Measurements from ENCODE around the gene ELF5. TPM values are rescaled to one million over a fixed set of nuclear protein-coding genes. Genes with fewer than 3 reads are reported as not detected.

ELF5 gene
- polyA plus RNA-seq, 3 donors from 2014 or later, result not detected

DNA sequence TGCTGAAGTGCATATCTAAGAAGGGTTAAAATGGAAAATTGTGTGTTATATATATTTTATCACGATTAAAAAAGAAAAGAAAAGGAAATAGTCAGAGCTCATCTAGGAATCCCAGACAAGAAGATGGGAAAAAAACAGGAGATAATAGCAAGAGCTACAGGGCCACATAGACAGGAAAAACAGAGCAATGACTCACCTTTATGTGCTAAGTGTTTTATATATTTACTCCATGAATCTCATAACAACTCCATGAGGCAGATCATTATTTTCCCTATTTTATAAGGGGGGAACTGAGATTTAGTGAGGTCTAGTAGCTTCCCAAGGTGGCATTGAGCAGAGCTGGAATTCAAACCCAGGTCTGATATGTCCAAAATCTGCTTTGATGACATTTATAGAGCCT is 18.1 kb upstream of the ELF5 start:
- Mint-ChIP-seq H3K36me3 (peaks cover 0 to 4% (median 0%) of the 10 kb centered on the region in 3 donors), H3K4me3 (no peak overlapping the region), H3K27me3 (ENCODE audit: low read depth in 3 of 3) (peaks cover 3 to 9% (median 7%) of the 10 kb centered on the region in 3 donors), H3K9me3 (peaks cover 0 to 11% (median 3%) of the 10 kb centered on the region in 6 donors), H3K4me1 (no peaks in the 10 kb centered on the region), H3K27ac (no peak overlapping the region)
- no peak for DNase-seq

DNA sequence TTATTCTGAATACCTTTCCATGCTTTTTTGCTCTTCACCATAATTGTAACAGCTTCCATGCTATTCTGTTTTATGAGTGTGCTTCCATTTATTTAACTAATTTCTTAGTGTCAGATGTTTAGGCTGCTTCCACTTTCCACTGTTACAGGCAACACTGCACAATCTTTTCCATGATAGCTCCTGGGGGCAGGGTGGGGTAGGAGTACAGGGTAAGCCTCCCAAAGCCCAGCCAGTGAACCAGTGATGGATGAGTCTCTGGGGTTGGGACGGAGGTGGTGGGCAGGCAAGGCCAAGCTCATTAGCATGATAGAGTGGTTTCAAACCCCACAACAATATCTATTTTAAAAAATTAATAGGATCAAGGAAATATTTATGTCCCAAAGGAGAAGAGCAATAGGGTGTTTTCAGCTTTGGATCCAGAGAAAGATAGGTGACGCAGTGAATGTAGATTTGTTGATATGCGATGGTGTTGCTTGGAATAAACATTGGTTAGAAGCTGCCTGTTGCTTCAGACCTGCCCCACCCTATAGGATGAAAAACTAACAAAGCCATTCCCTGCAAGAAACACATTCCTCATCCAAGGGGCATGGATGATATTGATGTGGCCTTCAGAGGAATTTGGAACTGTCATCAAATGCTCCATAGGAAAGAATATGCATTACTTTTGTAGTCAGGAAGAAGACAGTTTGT is 17.1 kb upstream of the ELF5 start:
- H3K36me3 Mint-ChIP-seq, result peaks cover 0 to 4% (median 0%) of the 10 kb centered on the region in 3 donors
- no peak overlapping the region for H3K4me3 Mint-ChIP-seq
- H3K27me3 Mint-ChIP-seq (ENCODE audit: low read depth in 3 of 3), result peaks cover 3 to 9% (median 6%) of the 10 kb centered on the region in 3 donors
- peaks cover 0 to 11% (median 3%) of the 10 kb centered on the region in 6 donors for H3K9me3 Mint-ChIP-seq
- H3K4me1 Mint-ChIP-seq, result no peaks in the 10 kb centered on the region
- no peak for DNase-seq
- H3K27ac Mint-ChIP-seq, result no peak overlapping the region

DNA sequence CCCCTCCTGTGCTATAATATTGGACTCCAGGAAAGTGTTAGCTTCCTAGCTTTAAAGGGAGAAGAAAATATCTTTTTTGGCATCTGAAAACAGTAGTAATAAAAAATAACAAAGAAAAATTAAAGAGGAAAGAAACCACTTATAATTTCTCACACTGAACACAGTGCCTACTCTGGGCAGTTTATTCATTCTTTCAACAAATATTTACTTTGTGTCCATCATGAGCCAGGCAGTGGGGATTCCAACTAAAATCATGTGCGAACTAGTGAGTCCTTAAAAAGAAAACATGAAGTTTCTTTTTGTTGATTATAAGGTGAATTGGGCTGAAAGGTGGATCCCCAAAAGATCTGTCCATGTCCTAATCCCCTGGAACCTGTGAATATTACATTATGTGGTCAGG is 16.0 kb upstream of the ELF5 start:
- H3K4me1 Mint-ChIP-seq, result no peaks in the 10 kb centered on the region
- H3K27ac Mint-ChIP-seq, result no peak overlapping the region
- H3K27me3 Mint-ChIP-seq (ENCODE audit: low read depth in 3 of 3), result peaks cover 3 to 7% (median 3%) of the 10 kb centered on the region in 3 donors
- H3K9me3 Mint-ChIP-seq, result peaks cover 0 to 9% (median 2%) of the 10 kb centered on the region in 6 donors
- DNase-seq, result no peak
- peaks cover 0 to 2% (median 0%) of the 10 kb centered on the region in 3 donors for H3K36me3 Mint-ChIP-seq
- no peak overlapping the region for H3K4me3 Mint-ChIP-seq

DNA sequence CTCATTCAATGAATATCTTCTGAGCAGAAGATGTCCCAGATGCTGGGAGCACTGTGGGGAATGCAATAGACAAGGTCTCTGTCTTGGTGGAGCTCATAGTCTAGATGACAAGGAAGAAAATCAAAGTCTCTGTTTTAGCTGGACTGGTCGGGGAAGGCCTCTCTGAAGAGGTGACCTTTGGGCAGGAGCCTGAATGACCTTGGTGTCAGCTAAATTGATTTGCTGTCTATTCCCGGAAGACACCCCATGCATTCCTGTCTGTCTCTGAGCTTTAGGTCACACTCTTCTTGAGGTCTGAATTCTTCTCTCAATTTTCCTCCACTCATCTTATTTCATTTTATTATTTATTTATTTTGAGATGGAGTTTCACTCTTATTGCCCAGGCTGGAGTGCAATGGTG is 14.5 kb upstream of the ELF5 start:
- no peaks in the 10 kb centered on the region for H3K36me3 Mint-ChIP-seq
- no peak overlapping the region for H3K27ac Mint-ChIP-seq
- no peak for DNase-seq
- peaks cover 0 to 6% (median 1%) of the 10 kb centered on the region in 3 donors for H3K27me3 Mint-ChIP-seq (ENCODE audit: low read depth in 3 of 3)
- H3K9me3 Mint-ChIP-seq, result peaks cover 0 to 1% (median 0%) of the 10 kb centered on the region in 6 donors
- no peak overlapping the region for H3K4me3 Mint-ChIP-seq
- no peaks in the 10 kb centered on the region for H3K4me1 Mint-ChIP-seq

DNA sequence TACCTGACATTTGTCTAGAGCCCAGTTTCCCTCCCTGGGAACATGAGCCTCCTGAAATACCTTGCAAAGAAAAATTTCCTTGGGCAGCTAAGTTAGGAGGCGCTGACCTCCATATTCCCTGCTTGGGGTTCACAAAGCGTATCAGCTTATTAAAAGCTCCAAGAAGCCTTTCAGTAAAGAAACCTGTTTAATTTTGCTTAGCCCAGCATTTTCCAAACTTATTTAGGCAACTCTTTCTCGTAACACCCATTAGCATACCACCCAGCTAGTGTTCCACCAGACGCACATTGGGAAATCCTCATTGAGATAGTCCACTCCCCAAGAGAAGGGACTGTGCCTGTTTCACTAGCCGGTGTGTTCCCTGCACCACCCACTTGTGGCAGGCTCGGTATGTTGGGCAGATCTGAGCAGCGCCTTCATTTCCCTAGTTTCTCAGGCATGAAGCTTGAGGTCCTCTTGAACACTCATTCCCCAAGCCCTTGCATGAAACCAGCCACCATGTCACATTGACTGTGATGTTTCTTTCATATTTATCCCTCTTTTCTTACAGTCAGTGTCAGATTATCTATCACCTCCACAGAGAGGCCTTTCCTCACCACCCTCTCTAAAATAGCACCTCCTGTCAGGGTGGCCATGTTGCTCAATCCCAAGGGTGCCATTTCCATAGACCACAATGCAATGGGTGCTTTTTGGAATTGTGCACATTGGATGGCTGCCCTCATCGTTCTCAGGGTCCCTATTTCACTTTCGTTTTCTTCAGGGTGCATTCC is 12.5 kb upstream of the ELF5 start:
- Mint-ChIP-seq H3K27ac (no peak overlapping the region), H3K9me3 (no peaks in the 10 kb centered on the region), H3K4me1 (no peaks in the 10 kb centered on the region), H3K36me3 (no peaks in the 10 kb centered on the region), H3K27me3 (ENCODE audit: low read depth in 3 of 3) (peaks cover 0 to 6% (median 1%) of the 10 kb centered on the region in 3 donors), H3K4me3 (peak overlapping the region in 1 of 5 donors; percentile 12)
- no peak for DNase-seq

DNA sequence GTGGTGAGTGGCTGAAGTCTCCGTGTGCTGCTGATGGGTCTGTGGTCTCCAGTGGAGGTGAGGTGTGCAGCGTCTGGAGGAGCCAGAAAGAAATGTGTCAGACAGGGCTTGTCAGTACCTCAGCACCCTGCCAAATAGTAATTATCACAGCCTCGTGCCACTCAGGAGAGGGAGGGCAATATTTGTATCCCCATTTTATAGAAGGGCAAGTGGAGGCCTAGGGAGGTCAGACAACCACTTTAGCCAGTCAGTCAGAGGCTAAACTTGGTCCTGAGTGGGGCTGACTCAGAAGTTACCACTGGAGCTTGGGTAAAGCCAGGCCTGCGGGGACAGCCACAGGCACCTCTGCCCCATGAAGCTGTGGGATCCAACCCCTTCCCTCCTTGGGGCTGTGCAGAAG is 11.5 kb upstream of the ELF5 start:
- Mint-ChIP-seq H3K9me3 (no peaks in the 10 kb centered on the region), H3K27ac (no peak overlapping the region), H3K27me3 (ENCODE audit: low read depth in 3 of 3) (peaks cover 0 to 6% (median 1%) of the 10 kb centered on the region in 3 donors), H3K4me1 (no peaks in the 10 kb centered on the region), H3K36me3 (no peaks in the 10 kb centered on the region), H3K4me3 (no peak overlapping the region)
- DNase-seq, result no peak

DNA sequence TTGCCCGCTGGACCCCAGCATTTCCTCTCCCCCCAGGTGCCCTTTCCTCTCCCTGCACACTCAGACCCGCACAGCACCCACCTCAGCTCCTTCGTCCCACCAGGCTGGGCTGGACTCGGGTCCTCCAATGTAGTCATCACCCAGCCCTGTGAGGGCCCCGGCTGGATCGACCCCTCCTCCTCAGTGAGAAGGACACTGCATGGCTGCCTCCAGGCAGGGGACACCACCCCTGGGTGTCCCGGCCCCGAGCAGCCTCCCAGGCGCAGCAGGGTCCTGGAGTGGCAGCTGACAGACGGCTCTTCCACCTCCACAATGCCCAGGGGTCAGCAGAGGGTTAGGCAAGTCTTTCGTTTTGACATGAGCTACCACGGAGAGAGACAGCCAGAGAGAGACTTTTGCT is 11.1 kb upstream of the ELF5 start:
- no peaks in the 10 kb centered on the region for H3K36me3 Mint-ChIP-seq
- H3K9me3 Mint-ChIP-seq, result no peaks in the 10 kb centered on the region
- no peaks in the 10 kb centered on the region for H3K4me1 Mint-ChIP-seq
- no peak overlapping the region for H3K4me3 Mint-ChIP-seq
- H3K27ac Mint-ChIP-seq, result no peak overlapping the region
- peaks cover 0 to 3% (median 1%) of the 10 kb centered on the region in 3 donors for H3K27me3 Mint-ChIP-seq (ENCODE audit: low read depth in 3 of 3)
- no peak for DNase-seq

DNA sequence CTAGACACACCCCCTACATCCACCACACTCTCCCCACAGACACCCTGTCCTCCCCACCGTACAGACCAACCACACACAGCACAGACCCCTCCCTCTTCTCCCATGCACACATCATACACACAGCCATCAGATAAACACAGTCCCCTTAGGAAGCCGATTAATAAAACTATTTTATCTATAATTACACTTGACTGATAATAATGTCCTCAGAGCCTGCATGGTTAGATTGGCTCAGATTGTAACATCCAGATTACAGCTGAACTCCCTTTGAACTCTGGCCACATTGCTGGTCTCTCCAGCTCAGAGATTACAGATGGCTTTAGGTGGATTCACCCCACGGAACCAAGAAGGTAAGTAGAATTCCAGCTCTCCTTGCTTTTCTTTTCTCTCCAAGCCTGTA is 9.5 kb upstream of the ELF5 start:
- Mint-ChIP-seq H3K4me3 (no peak overlapping the region), H3K27ac (no peak overlapping the region), H3K36me3 (no peaks in the 10 kb centered on the region), H3K4me1 (no peaks in the 10 kb centered on the region), H3K9me3 (no peaks in the 10 kb centered on the region), H3K27me3 (ENCODE audit: low read depth in 3 of 3) (peaks cover 0 to 2% (median 1%) of the 10 kb centered on the region in 3 donors)
- DNase-seq, result no peak

DNA sequence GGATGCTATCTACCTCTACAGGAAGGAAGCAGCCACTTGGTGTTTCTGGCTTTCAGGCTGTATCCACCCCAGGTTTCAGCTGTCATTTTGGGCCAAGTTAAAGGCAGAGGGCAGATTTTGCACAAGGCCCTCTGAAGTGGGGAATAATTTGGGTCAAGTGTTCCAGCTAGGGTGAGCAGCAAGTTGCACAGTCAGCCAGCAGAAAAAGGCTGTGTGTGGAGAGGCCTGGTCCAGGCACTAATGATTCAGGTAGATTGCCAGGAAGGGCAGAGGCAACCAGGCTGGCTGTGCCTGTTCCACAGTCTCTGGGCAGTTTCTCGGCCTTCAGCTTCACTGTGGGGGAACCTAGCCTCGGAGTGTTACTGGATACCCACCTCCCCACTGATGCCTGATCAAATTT is 8.6 kb upstream of the ELF5 start:
- Mint-ChIP-seq H3K27me3 (ENCODE audit: low read depth in 3 of 3) (peaks cover 0 to 3% (median 2%) of the 10 kb centered on the region in 3 donors), H3K4me1 (no peaks in the 10 kb centered on the region), H3K9me3 (no peaks in the 10 kb centered on the region), H3K36me3 (no peaks in the 10 kb centered on the region), H3K4me3 (no peak overlapping the region), H3K27ac (no peak overlapping the region)
- no peak for DNase-seq

DNA sequence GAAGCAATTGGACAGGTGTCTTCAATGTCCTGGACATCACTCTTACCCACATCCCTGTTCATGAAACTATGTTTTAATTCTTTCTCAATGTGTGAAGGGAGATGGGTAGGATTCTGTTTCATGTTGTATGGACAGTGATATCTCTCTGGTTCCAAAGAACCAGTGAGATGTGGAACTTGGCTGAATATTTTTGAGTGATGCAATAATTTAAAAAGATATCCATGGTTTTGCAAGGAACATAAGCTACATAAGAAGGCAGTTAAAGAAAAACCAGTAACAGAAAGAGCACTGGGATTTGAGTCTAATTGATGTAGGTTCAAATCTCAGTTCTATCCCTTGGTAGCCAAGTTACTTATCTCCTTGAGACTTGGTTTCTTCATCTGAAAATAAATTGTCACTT is 7.7 kb upstream of the ELF5 start:
- H3K4me3 Mint-ChIP-seq, result no peak overlapping the region
- H3K27me3 Mint-ChIP-seq (ENCODE audit: low read depth in 3 of 3), result peaks cover 0 to 2% (median 2%) of the 10 kb centered on the region in 3 donors
- H3K27ac Mint-ChIP-seq, result no peak overlapping the region
- no peaks in the 10 kb centered on the region for H3K4me1 Mint-ChIP-seq
- H3K9me3 Mint-ChIP-seq, result no peaks in the 10 kb centered on the region
- DNase-seq, result no peak
- no peaks in the 10 kb centered on the region for H3K36me3 Mint-ChIP-seq

DNA sequence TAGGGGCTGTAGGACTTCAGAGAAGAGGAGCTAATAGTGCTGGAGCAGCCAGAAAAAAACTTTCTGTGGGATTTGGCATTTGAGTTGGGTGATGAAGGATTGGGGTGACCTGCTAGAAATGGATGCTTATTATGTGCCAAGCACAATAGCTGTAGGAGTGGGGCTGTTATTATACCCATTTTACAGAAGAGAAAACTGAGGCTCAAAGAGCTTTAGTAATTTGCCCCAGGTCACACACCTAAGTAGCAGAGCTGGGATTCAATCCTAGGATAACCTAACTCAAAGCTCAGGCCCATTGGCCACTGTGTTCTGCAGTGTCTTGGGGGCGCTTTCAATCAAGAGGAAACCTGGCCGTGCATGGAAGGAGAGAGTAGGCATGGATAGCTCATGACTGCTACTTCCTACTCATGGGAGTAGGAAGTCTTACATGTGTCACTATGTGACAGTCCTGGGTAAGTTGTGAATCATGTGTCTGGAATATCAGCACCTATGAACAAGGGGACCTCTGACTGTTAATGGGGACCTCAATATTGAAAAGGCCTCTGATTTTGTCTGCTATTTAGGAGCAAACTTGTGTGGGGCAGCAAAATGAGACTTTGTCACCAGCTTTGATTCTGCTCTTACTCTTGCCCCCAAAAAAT is 6.1 kb upstream of the ELF5 start:
- H3K36me3 Mint-ChIP-seq, result no peaks in the 10 kb centered on the region
- no peak for DNase-seq
- H3K9me3 Mint-ChIP-seq, result no peaks in the 10 kb centered on the region
- no peaks in the 10 kb centered on the region for H3K4me1 Mint-ChIP-seq
- H3K27me3 Mint-ChIP-seq (ENCODE audit: low read depth in 3 of 3), result peaks cover 0 to 2% (median 2%) of the 10 kb centered on the region in 3 donors
- H3K27ac Mint-ChIP-seq, result no peak overlapping the region
- no peak overlapping the region for H3K4me3 Mint-ChIP-seq

DNA sequence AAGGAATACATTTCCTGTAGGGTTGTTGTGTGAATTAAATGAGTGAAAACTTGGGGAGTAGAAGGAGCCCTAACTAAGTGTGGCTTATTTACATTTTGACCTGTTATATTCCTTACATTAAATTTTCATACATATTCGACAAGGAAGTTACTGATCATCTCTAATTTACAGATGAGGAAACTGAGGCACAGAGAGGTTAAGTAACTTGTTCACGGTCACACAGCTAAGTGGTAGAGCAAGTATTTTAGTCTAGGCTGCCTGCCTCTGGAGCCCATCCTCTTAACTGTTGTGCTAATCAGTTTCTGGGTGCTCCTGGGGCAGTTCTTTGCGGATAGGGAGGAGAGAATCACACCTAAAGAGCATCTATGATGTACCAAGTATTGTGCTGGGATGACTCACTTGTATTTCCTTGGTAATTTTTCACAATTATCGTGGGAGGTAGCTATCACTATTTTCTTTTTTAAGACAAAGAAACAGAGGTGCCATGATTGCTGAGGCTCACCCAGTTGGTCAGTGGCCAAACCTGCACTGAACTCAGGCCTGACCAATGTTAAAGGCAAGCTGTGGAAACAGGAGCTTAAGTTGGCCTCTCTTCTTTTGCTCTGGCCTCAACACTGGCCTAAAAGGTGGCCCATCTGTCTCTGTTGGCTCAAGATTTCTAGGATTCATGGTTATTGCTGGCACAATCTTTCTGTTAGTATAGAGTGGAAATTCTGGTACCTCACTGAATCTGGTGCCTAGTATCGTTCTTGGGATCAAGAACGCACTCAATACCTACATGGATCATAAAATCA is 2.9 kb upstream of the ELF5 start:
- Mint-ChIP-seq H3K9me3 (no peaks in the 10 kb centered on the region), H3K4me3 (no peak overlapping the region), H3K4me1 (no peaks in the 10 kb centered on the region), H3K27ac (no peak overlapping the region), H3K27me3 (ENCODE audit: low read depth in 3 of 3) (peaks cover 0 to 2% (median 2%) of the 10 kb centered on the region in 3 donors), H3K36me3 (no peaks in the 10 kb centered on the region)
- no peak for DNase-seq

DNA sequence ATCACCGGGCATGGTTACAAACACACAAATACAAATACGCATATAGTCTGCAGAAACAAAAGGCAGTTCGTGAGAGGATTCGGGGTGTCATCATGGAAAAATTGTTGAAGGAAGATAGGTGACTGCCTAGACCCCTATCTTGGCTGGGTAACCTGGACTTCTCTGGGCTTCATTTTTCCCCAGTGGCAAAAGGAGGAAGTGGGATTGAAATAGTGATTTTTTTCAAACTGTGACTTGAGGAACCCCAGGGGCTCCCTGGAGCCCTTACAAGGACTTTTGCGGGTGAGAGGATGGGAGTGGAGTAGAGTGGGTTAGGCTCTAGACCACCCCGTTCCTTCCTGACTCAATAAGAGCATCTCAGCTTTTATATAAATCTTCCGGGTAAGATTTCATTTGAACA is 1.0 kb upstream of the ELF5 start:
- Mint-ChIP-seq H3K9me3 (no peaks in the 10 kb centered on the region), H3K4me1 (no peaks in the 10 kb centered on the region), H3K27me3 (ENCODE audit: low read depth in 3 of 3) (peaks cover 0 to 2% (median 2%) of the 10 kb centered on the region in 3 donors), H3K4me3 (no peak overlapping the region), H3K36me3 (no peaks in the 10 kb centered on the region), H3K27ac (no peak overlapping the region)
- no peak for DNase-seq
